Measurements from ENCODE around the gene SLC34A3.

SLC34A3 gene

GRCh38 chr9:137198051-137198901 is 32.4 kb upstream of the SLC34A3 start:
- DNase-seq: no peak

GRCh38 chr9:137198902-137199283 is 31.8 kb upstream of the SLC34A3 start:
- no peak for DNase-seq

- no peak for DNase-seq
Observed at GRCh38 chr9:137199411-137200121, 31.1 kb upstream of the SLC34A3 start.

- DNase-seq: peak; percentile 99
Observed at GRCh38 chr9:137200311-137201204, 30.1 kb upstream of the SLC34A3 start, which contains the start of gene TPRN. TSS of gene TPRN (minus strand) at chr9:137200741. CDS start at chr9:137200711, 30 bp downstream.

- no peak for DNase-seq
Observed at GRCh38 chr9:137201205-137201868, 29.4 kb upstream of the SLC34A3 start.

GRCh38 chr9:137202966-137203365 is 27.7 kb upstream of the SLC34A3 start:
- no peak for DNase-seq

- DNase-seq: no peak
Observed at GRCh38 chr9:137204731-137205125, 26.0 kb upstream of the SLC34A3 start.

- peak; percentile 97 for DNase-seq
Observed at GRCh38 chr9:137205126-137206069, 25.3 kb upstream of the SLC34A3 start, which contains the start of the genes NDOR1 and TMEM203. TSS of gene NDOR1 (plus strand) at chr9:137205700. CDS start at chr9:137205778, 78 bp downstream. TSS of gene TMEM203 (minus strand) at chr9:137205648. CDS start at chr9:137205414, 234 bp downstream.

GRCh38 chr9:137206602-137207001 is 24.1 kb upstream of the SLC34A3 start:
- no peak for DNase-seq

- no peak for DNase-seq
Observed at GRCh38 chr9:137211532-137211931, 19.2 kb upstream of the SLC34A3 start.

- no peak for DNase-seq
Observed at GRCh38 chr9:137212520-137212919, 18.2 kb upstream of the SLC34A3 start.

- DNase-seq: no peak
Observed at GRCh38 chr9:137213160-137214060, 17.3 kb upstream of the SLC34A3 start.

GRCh38 chr9:137214620-137215019 is 16.1 kb upstream of the SLC34A3 start:
- no peak for DNase-seq

GRCh38 chr9:137215196-137215986 is 15.3 kb upstream of the SLC34A3 start:
- no peak for DNase-seq

GRCh38 chr9:137216188-137216965 is 14.3 kb upstream of the SLC34A3 start:
- no peak for DNase-seq

- no peak for DNase-seq
Observed at GRCh38 chr9:137217276-137218211, 13.2 kb upstream of the SLC34A3 start.

- DNase-seq: no peak
Observed at GRCh38 chr9:137218212-137218753, 12.4 kb upstream of the SLC34A3 start.

Measured in activated CD4-positive, alpha-beta T cell treated with anti-CD3 and anti-CD28 coated beads for 48 hours (primary cell).